GM21515 (cell line): ENCODE results near the gene PDZRN4.
"Not testable (repeated sequence)": the region's sequence is repeated elsewhere in the genome, so short reads cannot be mapped to it uniquely, and the experiment has no call there.

Source experiments
- ATAC-seq: cut with Tn5 transposase; IDR thresholded peaks from one replicate; pipeline ENCODE4 v1.9.1; 2021; ENCODE audit not compliant: unreplicated experiment

PDZRN4 gene

DNA sequence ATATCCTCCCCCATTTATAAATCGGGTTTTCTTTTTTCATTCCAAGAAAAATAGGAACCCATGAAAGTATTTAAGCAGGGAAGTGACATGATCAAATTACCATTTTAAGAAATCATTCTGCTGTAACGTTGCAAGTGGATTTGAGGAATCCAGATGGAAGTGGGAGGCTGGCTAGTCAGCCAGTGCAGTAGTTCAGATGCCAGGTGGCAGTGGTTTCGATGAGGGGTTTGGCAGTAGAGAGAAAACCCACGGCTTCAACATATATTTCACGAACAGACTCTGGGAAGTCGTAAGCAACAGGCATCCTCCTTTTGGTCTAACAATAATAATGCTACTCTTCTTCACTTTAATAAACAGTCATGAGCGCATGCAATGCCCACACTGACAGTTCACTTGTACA is 25.0 kb downstream of the PDZRN4 start:
- ATAC-seq: no peak

DNA sequence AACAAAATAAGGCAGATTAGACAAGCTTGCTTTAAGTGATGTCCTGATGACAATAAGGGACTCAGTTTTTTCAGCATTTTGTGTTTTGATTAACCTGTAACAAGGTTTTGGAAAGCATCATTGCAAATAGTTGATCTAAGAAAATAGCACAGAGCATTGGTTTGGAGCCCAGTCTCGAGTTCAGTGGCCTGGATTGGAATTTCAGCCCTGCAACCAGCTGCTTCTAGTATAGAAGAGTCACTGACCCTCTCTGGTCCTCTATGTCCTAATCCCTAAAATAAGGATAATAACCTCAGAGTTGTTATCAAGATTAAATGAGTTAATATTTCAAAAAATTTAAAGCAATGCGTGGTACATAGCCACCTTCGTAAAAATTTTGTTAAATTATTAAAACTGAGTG is 25.5 kb downstream of the PDZRN4 start:
- ATAC-seq: no peak

DNA sequence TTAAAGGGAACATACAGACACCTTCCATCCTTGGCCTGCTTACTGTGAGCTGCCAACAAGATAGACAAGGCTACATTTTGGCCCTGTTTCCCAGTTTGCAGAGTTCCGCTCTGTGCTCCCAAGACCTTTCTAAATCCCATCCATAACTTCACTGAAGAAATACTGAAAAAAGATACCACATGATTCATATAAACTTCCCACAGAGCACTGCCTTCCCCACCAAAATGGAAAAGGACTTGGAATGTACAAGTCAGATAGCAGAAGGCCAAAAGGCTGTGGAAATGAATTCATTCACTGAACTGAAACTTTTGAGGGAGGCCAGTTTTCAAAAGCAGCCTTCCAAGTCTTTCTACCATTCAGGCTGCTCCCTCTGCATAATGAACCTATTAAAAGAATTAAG is 29.6 kb downstream of the PDZRN4 start:
- ATAC-seq: no peak

DNA sequence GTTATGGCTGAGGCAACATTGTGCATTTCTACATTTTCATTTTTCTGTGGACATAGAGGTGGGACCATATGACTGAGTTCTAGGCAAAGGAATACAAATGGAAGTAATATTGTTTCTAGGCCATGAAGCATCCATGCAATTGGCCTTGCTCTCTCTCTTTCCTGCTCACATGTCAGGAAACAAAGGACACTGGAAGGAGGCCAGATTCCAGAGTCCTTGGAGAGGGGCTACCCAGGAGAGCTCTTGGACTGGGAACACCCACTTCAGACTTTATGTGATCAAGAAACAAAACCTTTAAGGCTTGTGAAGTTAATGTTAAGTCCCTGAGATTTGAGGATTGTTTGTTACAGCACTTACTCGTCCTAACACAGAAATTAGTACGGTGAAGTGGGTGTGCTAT is 32.8 kb downstream of the PDZRN4 start:
- ATAC-seq: no peak

DNA sequence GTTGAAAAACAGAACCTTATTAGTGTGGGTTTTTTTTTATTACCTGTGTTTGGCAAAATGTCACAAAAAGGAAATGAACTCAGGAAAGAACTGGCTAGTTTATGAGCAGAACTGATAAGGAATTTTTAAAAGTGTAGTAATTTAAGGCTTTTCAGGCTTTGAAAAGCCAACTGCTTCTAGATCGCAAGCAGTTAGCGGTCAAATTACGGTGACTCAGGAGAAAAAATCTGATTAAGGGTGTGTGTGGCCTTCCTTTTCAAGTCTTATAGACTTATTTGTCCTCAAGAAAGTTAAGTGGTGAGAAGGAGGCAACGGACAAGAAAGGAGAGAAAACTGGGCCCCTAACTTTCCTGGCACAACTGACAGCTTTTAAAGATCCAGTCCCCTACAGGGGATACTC is 33.4 kb downstream of the PDZRN4 start:
- no peak for ATAC-seq

DNA sequence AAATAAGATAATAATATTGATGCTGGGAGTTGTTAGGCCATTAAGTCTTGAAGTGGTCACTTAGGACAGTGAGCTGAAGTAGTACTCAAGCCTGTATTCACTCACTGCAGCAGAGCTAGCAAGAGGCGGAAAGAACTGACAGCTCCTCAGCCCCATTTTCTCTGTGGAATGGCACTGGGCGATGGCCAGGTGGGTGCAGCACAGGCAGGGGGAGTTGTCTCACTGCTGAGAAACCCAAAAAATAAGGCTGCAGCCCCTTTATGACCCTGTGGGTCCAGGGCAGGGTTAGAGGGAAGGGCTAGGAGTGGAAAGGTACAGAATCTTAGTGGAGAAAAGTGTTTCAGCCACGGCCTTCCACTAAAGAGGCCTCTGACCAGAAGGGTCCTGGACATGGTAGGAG is 35.5 kb downstream of the PDZRN4 start:
- ATAC-seq: no peak

DNA sequence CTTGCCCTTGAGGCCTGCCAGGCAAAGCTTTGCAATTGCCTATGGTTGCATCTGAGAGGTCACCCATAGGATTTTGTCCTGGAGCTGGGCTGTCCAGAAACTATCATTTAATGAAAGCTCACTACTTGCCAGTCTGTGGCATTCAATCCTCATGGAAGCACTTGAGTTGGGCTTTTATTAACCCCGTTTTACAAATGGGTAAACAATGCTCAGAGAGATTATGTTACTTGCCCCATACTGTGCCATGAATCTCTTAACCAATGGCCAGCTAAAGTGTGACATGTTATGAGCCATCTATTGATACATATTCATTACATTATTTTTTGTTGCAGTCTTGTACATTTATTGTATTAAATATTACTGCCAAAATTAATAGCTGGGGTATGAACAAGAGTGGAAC is 35.9 kb downstream of the PDZRN4 start:
- ATAC-seq: no peak

DNA sequence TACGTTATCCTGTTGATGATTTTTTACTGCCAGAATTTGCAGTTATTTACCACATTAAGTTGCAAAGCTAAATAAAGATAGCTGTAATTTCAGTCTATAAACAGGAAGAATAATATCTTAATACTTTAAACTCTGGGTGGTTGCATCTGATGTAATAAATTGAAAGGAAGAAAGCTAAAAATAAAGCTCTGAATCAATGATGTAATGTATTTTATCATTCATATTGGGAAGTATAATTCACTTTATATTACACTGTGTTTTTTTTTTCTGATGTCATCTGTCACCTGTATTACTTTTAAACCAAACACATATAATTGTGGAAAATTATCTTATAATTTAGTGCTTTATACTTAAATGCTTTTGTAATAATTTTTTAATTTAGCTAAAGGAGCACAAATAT is 37.1 kb downstream of the PDZRN4 start:
- no peak for ATAC-seq

DNA sequence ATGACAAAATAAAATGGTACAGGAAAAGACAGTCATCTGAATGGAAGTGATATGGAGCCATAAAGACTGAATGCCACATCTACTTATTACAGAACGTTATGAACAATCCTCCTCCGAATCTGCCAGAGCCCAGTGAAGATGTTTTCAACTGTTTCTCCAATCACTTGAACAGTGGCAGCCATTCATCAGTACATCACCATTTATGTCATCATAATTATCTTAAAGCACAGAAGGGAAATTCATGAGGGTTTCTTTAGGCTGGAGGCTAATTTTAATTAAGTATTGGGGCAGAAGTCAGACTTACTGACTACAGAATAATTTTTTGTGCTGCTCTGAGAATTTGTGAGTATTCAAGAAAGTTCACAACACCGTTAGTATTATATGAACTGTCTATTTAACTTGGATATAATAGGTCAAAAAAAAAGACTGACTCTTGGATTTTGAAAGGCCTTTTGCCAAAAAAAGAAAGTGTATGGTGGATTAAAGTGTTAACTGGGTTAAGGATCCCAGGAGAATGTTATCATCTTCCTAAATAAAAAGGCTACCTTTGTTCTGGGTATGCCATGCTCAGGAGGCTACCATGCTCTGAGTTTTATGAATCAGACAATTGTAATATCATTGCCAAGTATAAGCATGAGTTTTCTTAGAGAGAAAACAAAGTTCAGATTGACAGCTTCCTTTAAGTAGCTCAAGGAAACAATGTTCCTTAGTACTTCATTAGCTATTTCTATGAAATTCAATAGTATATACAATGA is 40.1 kb downstream of the PDZRN4 start:
- no peak for ATAC-seq

DNA sequence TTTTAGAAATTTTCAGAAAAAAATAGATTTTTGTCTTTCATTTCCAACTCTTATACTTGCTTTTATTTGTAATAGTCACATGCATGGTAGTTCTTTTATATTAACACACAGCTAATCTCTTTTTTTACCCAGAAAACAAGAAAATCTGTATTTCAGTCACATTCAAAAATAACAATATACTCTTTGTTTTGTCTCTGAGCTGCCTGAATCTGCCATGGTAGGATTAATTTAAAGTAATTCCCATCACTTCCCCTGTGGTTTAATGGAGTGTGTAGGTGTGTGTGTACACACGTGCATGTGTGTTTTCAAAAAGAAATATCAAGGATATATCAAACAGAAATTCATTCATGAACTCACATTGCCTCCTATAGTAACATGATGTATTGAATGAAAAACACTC is 42.6 kb downstream of the PDZRN4 start:
- ATAC-seq: no peak

DNA sequence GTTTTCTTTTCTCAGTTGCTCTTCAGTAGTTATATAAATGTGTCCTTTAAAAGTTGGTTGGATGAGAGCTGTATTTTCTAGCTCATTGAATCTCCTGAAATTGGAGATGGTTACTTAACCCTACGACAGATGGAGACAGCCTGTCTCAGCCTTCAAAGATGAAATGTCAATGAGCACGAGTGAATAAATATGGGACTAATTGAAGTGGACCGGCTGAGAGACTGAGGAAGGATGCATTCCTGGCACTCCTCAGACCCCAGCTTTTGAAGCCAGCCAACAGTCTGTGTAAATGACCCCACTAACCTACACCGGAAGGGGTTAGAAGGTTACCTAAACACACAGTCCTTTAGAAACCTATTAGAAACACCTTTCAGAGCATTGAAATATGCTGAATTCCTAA is 46.6 kb downstream of the PDZRN4 start:
- ATAC-seq: no peak

DNA sequence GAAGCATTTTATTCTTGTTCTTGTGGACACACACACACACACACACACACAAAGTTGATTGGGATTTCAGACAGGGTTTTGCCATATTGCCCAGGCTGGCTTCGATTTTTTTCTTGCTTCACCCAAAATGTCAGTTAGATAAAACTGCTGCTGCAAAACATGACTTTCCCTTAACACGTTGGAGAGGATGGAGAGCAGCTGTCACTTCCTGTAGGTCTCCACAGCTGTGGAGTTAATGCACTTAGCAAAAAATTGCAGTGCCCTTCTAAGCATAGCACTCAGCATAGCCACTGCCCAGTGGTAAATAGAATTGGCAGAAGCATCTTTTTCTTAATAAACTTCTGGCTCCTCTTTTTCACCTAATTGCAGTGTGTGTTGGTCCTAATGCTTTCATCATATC is 54.5 kb downstream of the PDZRN4 start:
- no peak for ATAC-seq

DNA sequence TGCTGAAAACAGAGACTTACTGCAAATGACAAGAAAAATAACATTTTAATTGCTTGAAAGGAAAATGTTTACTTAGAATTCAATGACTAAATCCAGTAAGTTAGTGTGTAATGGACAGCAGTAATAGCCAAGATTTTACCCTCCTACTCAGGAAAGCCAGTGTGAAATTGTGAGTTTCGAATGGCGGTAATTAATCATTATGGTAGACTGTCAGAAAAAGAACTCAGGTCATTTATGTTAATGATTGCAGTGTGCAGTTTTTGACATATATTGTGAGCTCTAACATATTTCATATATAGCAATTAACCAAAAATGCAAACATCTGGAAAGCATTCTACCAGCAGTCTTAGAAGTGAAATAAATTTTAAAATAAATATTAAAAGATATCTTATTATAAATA is 60.3 kb downstream of the PDZRN4 start:
- ATAC-seq: no peak

DNA sequence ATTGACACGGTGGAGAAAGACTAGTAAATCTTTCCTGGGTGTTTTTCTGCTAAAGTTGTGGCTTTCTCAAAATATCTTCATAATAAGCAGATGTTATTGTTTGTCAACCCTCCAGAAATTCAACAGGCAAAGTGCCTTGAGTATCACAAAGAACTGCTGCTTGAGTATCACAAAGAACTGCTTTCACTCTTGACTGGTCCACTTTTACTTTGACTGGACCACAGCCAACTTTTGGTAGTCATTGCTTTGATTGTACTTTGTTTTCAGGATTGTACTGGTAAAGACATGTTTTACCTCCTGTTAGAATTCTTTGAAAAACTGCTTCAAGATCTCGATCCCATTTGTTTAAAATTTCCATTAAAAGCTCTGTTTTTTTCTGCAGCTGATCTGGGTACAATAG is 62.6 kb downstream of the PDZRN4 start:
- no peak for ATAC-seq

DNA sequence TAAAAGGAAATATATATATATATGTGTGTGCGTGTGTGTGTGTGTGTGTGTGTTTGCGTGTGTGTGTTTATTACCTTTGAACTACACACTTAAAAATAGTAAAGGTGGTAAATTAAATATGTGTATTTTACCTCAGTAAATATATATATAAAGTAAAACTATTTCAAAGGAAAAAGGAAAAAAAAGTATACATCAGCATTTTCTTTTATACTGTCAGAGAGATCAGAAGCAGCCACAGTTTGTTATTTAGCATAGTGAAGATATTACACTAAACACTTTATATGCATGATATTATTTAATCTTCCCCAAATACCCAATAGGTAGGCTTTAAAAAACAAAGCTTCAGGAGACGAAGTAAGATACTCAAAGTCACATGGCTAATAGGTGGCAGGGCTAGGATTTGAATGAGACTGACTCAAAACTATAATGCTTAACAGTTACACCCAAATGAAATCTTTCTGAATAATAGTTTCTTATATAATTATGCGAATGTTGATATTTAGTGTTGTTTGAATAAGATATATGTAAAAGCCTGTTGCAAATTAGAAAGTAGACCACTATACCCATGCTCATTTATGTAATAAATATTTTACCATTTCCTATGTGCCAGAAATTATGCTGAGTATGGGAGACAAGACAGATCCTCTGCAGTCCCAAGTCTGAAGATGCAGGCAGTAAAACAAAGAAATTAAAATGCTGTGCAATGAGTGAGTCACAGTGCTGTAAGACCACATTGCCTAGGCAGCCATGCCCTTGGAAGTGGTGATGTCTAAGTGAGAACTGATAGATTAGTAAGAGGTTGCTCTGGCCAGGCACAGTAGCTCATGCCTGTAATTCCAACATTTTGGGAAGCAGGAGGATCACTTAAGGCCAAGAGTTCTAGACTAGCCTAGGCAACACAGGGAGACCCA is 66.1 kb downstream of the PDZRN4 start:
- no peak for ATAC-seq

DNA sequence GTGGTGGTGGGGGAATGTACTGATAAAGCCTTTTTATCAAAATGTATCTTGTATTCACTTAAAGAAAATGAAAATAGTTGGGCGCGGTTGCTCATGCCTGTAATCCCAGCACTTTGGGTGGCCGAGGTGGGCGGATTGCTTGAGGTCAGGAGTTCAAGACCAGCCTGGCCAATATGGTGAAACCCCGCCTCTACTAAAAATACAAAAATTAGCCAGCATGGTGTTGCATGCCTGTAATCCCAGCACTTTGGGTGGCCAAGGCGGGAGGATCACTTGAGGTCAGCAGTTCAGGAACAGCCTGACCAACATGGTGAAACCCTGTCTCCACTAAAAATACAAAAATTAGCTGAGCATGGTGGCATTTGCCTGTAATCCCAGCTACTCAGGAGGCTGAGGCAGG is 75.1 kb downstream of the PDZRN4 start:
- ATAC-seq: not testable (repeated sequence)

DNA sequence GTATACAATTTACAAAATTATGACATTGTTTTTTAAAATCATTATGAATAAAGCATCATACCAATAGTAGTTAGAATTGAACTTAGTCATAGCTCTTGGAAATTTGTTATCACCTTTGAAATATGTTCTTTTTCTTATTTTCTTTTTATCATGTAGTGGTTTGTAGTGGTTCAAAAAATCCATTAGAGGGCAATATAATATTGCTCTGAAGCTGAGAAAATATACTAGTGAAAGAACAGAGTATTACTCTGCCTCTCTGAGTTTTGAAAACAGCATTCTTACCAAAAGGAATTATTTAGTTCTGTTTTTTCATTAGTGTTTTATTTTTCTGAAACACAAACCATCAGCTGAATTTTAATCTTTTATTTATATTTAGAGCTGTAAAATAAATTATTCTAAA is 76.2 kb downstream of the PDZRN4 start:
- ATAC-seq: no peak

DNA sequence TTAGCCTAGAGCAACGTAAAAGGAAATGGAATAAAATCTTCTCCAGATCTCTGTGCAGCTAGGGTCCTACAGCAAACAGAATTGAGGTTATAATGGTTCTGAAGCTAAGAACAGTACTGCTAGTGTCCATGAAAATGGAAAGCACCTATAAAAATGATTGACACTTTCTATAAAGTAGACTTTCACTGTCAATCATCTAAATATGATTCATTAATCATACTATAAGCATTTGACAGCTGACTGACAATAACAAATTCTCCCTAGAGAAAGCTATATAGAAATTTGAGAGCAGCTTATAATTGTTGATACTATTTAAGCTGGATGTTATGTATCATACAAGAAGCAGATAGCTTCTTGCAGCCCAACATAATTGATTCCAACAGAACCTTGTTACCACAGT is 80.9 kb downstream of the PDZRN4 start:
- no peak for ATAC-seq

DNA sequence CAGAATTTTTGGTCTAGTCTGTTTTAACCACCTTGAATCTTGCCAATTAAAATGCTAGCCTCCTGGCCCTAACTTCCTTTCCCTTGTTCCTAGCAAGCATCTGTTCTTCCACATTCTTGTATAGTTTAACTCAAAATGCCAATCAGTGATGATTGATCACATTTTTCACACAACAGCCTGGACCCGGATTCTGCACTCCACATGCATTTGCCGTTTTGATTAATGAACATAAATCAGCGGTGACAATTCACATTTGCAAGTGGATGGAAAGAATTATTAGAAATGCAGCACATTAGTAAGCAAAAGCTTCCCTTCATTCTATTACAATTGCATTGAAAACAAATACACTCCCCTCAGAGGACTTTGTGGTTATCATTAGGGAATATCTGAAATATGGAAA is 83.4 kb downstream of the PDZRN4 start:
- no peak for ATAC-seq

DNA sequence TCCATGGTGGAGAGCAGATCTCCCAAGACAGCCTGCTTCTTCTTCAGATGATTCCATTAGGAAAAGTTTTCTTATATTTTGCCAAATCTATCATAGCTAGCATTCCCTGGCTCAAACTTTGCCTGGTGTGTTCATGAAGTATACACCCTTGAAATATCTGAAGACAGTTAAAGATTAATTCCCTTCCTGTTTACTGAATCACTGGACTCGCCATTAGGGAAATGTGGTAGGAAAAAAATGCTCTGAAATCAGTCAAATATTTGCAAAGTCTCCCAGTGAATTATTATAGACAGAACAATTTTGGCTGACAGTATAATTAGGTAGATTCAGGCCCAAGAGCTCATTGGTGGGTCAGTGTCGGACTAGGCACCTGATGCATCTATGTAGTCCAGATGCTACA is 86.5 kb downstream of the PDZRN4 start:
- ATAC-seq: no peak

DNA sequence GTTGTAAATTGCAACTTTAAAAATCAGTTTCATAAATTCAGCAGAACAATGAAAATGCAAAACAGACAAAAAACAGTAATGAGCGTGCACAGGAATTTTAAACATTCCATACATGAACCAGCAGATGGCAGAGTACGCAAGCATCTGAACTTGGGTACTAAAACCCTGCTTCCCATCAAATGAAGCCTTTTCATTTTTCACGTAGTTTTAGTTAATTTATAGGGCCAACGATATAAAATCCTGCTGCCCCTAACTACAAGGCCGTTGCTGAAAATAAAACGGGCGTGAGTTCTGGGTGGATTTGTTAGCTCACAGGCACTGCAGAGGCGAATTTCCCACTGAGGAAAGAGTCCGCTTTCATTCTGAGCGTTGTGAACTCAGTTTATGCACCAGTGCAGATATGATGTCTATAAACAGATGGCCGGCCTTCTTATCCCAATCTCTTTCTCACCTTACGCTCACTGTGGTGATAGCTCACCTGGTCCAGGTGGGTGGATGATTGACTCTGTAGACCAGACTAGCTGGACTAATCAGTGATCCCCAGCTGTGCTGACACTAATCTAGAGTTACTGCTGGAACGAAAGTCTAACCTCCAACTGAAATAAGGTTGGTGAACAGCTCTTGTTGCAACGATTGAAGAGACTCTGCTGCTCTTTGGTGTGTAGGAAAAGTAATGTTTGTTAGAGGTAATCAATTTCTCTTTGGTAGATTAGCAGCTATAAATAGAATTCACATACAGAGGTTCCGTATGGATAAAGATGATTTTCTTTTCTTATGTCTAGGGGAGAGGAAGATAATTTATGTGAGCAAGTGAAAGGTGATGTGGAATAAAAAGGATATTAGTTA is 89.2 kb downstream of the PDZRN4 start:
- no peak for ATAC-seq

DNA sequence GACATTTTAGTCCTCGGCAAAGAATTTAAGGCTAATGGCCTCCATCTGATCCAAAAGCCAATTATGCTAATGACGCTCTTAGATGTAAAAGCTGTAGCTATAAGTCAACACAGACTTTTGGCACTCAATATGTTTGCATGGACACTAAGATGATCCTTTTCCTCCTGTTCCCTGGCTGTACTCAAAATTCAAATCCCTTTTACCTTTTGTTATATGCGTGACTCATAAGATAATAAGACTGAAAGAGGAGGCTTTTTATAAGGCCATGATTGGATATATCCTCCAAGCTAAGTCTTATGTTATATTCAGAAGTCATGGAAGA is 89.8 kb downstream of the PDZRN4 start:
- ATAC-seq: no peak
